CD4-positive, CD25-positive, alpha-beta regulatory T cell (primary cell): ENCODE results near the gene ZBTB22. TPM values are rescaled to one million over a fixed set of nuclear protein-coding genes. Genes with fewer than 3 reads are reported as not detected.
"Not testable (repeated sequence)": the region's sequence is repeated elsewhere in the genome, so short reads cannot be mapped to it uniquely, and the experiment has no call there.

Experiments
- ATAC-seq, 2 donors: fragments of 150-1000 bp; cut with Tn5 transposase; one replicate each; pipeline ENCODE4 v1.10.0; 2021; ENCODE audit warnings: low read depth in 2 of 2, moderate number of reproducible peaks in 2 of 2, moderate library complexity in 1 of 2
- DNase-seq, 3 donors: peaks; one replicate each; pipeline versions ENCODE4 v3.0.0 to v3.0.0-alpha.2; 2012 to 2022; ENCODE audit warnings: mixed read lengths in 1 of 3
- H3K27ac ChIP-seq: one replicate; pipeline ENCODE4 v1.7.0; 2013; ENCODE audit warnings: mild to moderate bottlenecking, low read length; ENCODE audit not compliant: insufficient read depth, poor library complexity, severe bottlenecking
- H3K27me3 ChIP-seq: one replicate; pipeline ENCODE4 v1.7.0; 2013; ENCODE audit warnings: low read length; ENCODE audit not compliant: control insufficient read depth, insufficient read depth
- H3K36me3 ChIP-seq: one replicate; pipeline ENCODE4 v1.7.0; 2013; ENCODE audit warnings: mild to moderate bottlenecking, low read length, moderate library complexity; ENCODE audit not compliant: control insufficient read depth, insufficient read depth
- H3K4me1 ChIP-seq: 2 replicates; pipeline ENCODE4 v1.7.0; 2013; ENCODE audit warnings: mild to moderate bottlenecking, low read length; ENCODE audit not compliant: insufficient read depth, control insufficient read depth, poor library complexity, severe bottlenecking
- H3K4me3 ChIP-seq: one replicate; pipeline ENCODE4 v1.7.0; 2013; ENCODE audit warnings: low read depth, mild to moderate bottlenecking, low read length, moderate library complexity
- H3K9me3 ChIP-seq, 2 experiments: 1 replicate in 1 of 2; 2 replicates in 1 of 2; pipeline ENCODE4 v1.7.0; 2013; ENCODE audit warnings: low read length in 2 of 2, mild to moderate bottlenecking in 1 of 2, moderate library complexity in 1 of 2; ENCODE audit not compliant: control insufficient read depth in 2 of 2
- H3K27ac Mint-ChIP-seq, 3 donors: one replicate each; pipeline ENCODE4 v1.8.0; 2020 to 2022; ENCODE audit warnings: mild to moderate bottlenecking in 3 of 3, mixed read lengths in 3 of 3, moderate library complexity in 2 of 3
- H3K27me3 Mint-ChIP-seq: one replicate; pipeline ENCODE4 v1.8.0; 2022; ENCODE audit warnings: mild to moderate bottlenecking, mixed read lengths
- H3K36me3 Mint-ChIP-seq: one replicate; pipeline ENCODE4 v1.8.0; 2020; ENCODE audit warnings: mixed read lengths
- H3K4me1 Mint-ChIP-seq, 4 donors: one replicate each; pipeline ENCODE4 v1.8.0; 2020 to 2022; ENCODE audit warnings: mixed read lengths in 4 of 4, mild to moderate bottlenecking in 1 of 4
- H3K4me3 Mint-ChIP-seq, 4 donors: one replicate each; pipeline ENCODE4 v1.8.0; 2020 to 2022; ENCODE audit warnings: mild to moderate bottlenecking in 4 of 4, mixed read lengths in 4 of 4, moderate library complexity in 3 of 4
- H3K9me3 Mint-ChIP-seq, 7 donors: one replicate each; pipeline ENCODE4 v1.8.0; 2020 to 2022; ENCODE audit warnings: mixed read lengths in 7 of 7, mild to moderate bottlenecking in 3 of 7, moderate library complexity in 2 of 7
- polyA plus RNA-seq, 4 donors: library from polyadenylated mRNA; unstranded; fragments of 300-500 nt; fragmentation: Illumina TruSeq; gene quantifications; one replicate each; pipeline ENCODE4 v1.2.3, GENCODE V29; 2021
- total RNA-seq: library from RNA; stranded (reverse); gene quantifications from one replicate; pipeline ENCODE4 v1.2.3, GENCODE V29; 2022

Gene ZBTB22
- total and polyA plus RNA-seq, 5 donors from 2014 or later = 8.3 to 19.4 (median 13.2) TPM

GRCh38 chr6:33279257-33279695, 38.3 kb downstream of the ZBTB22 start:
- peaks cover 48% of the 10 kb centered on the region for H3K36me3 ChIP-seq
- peak overlapping the region; percentile 51 to 94 (median 92) for H3K4me3 Mint-ChIP-seq
- H3K36me3 Mint-ChIP-seq = peaks cover 14% of the 10 kb centered on the region
- H3K9me3 ChIP-seq = no peaks in the 10 kb centered on the region
- H3K9me3 Mint-ChIP-seq = no peaks in the 10 kb centered on the region
- no peak overlapping the region for H3K4me3 ChIP-seq
- peak overlapping the region; percentile 87 for H3K27ac ChIP-seq
- H3K27ac Mint-ChIP-seq = no peak overlapping the region
- no peaks in the 10 kb centered on the region for H3K27me3 Mint-ChIP-seq
- ATAC-seq = no peak
- peaks cover 0 to 57% (median 21%) of the 10 kb centered on the region in 4 donors for H3K4me1 Mint-ChIP-seq
- DNase-seq = no peak
- H3K27me3 ChIP-seq = no peaks in the 10 kb centered on the region
- H3K4me1 ChIP-seq = peaks cover 54% of the 10 kb centered on the region

DNA sequence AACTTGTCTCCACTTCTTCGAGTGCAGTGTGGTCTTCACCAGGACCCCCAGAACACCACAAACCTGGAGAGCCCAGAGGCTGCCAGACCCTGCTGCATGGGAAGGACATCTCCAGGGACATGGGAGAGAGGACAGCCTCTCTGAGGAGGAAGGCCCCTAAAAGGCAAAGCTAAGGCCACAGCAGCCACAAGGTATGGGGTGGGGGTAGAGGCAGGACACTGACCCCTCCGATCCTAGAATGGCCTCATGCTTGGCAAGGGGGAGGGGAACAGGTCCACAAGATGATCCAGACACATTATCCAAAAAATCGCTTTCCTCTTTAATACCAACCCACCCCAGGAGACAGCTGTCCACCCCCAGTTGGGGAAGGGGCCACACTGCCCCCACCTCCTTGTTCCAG, 38.7 kb downstream of the ZBTB22 start:
- Mint-ChIP-seq H3K4me3 (peak overlapping the region; percentile 80 to 94 (median 92)), H3K4me1 (peaks cover 0 to 60% (median 23%) of the 10 kb centered on the region in 4 donors), H3K27ac (peak overlapping the region in 1 of 3 donors; percentile 99), H3K36me3 (peaks cover 14% of the 10 kb centered on the region), H3K9me3 (no peaks in the 10 kb centered on the region), H3K27me3 (no peaks in the 10 kb centered on the region)
- no peaks in the 10 kb centered on the region for H3K9me3 ChIP-seq
- peaks cover 53% of the 10 kb centered on the region for H3K36me3 ChIP-seq
- H3K27me3 ChIP-seq = no peaks in the 10 kb centered on the region
- peak overlapping the region; percentile 87 for H3K27ac ChIP-seq
- DNase-seq (no peak), ATAC-seq (no peak)
- peaks cover 59% of the 10 kb centered on the region for H3K4me1 ChIP-seq
- no peak overlapping the region for H3K4me3 ChIP-seq

GRCh38 chr6:33278392-33278741, 39.2 kb downstream of the ZBTB22 start:
- Mint-ChIP-seq H3K27ac (peak overlapping the region in 2 of 3 donors; percentile 48 to 99), H3K36me3 (peaks cover 14% of the 10 kb centered on the region), H3K4me3 (peak overlapping the region; percentile 91 to 94 (median 92)), H3K9me3 (no peaks in the 10 kb centered on the region), H3K4me1 (peaks cover 0 to 64% (median 27%) of the 10 kb centered on the region in 4 donors), H3K27me3 (no peaks in the 10 kb centered on the region)
- no peaks in the 10 kb centered on the region for H3K27me3 ChIP-seq
- peaks cover 63% of the 10 kb centered on the region for H3K4me1 ChIP-seq
- ATAC-seq = no peak
- H3K4me3 ChIP-seq = no peak overlapping the region
- H3K27ac ChIP-seq = peak overlapping the region; percentile 87
- DNase-seq = no peak
- H3K36me3 ChIP-seq = peaks cover 50% of the 10 kb centered on the region
- no peaks in the 10 kb centered on the region for H3K9me3 ChIP-seq

DNA sequence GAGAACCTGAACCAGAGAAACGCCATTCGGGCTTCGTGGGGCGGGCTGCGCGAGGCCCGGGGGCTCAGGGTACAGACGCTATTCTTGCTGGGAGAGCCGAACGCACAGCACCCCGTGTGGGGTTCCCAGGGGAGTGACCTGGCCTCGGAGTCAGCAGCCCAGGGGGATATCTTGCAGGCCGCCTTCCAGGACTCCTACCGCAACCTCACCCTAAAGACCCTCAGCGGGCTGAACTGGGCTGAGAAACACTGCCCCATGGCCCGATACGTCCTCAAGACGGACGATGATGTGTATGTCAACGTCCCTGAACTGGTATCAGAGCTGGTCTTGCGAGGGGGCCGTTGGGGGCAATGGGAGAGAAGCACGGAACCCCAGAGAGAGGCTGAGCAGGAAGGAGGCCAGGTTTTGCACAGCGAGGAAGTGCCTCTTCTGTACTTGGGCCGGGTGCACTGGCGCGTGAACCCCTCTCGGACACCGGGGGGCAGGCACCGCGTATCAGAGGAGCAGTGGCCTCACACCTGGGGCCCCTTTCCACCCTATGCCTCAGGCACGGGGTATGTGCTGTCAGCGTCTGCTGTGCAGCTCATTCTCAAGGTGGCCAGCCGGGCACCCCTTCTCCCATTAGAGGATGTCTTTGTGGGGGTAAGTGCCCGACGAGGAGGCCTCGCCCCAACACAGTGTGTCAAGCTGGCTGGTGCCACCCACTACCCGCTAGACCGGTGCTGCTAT, 39.7 kb downstream of the ZBTB22 start:
- peak overlapping the region; percentile 87 for H3K27ac ChIP-seq
- H3K4me3 Mint-ChIP-seq = peak overlapping the region; percentile 91 to 94 (median 92)
- H3K27me3 ChIP-seq = no peaks in the 10 kb centered on the region
- peak overlapping the region; percentile 62 for H3K4me3 ChIP-seq
- ATAC-seq = peak; percentile 6 to 15
- peaks cover 0 to 70% (median 32%) of the 10 kb centered on the region in 4 donors for H3K4me1 Mint-ChIP-seq
- H3K27ac Mint-ChIP-seq = peak overlapping the region; percentile 94 to 99 (median 94)
- peaks cover 14% of the 10 kb centered on the region for H3K36me3 Mint-ChIP-seq
- DNase-seq = peak; percentile 10 to 53 (median 30)
- no peaks in the 10 kb centered on the region for H3K9me3 Mint-ChIP-seq
- no peaks in the 10 kb centered on the region for H3K9me3 ChIP-seq
- H3K27me3 Mint-ChIP-seq = no peaks in the 10 kb centered on the region
- peaks cover 47% of the 10 kb centered on the region for H3K36me3 ChIP-seq
- H3K4me1 ChIP-seq = peaks cover 69% of the 10 kb centered on the region

DNA sequence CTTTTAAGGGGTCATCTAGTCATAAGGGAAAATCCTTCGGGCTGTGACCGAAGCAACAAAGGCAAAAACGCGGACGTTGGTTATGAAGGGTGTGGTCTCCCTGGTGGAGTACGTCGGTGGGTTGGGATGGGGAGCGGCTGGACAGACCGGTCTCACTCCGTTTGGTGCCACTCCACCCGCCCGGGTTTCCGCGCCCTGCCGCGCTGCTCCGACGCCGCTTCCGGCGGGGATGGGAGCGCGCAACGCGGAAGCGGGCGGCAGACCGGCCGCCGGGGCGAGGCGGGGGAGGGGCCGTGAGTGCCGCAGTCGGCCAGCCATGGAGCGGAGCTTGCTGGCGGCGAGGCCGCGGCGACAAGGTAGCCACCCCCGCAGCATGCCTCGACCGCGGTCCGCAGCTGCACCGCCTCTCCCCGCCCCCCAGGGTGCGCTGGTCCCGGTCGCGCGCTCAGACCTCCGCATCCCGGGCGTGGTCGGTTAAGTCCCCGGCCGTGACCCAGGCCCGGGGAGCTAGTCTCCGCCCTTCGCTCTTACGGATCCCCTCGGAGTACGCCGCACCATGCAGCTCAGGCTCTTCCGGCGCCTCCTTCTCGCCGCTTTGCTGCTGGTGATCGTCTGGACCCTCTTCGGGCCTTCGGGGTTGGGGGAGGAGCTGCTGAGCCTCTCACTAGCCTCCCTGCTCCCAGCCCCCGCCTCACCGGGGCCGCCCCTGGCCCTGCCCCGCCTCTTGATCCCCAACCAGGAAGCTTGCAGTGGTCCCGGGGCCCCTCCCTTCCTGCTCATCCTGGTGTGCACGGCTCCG, 40.5 kb downstream of the ZBTB22 start, which contains the start of gene B3GALT4:
B3GALT4 (plus strand) TSS at position 260 of the 799 bp plus-strand sequence; CDS start at position 557, 297 bp downstream.
- H3K4me3 ChIP-seq = peak within 1 kb of the TSS; percentile 79
- peak; percentile 72 to 88 (median 72) for DNase-seq
- peak within 1 kb of the TSS; percentile 87 for H3K27ac ChIP-seq
- Mint-ChIP-seq H3K27ac (peak within 1 kb of the TSS; percentile 94 to 99 (median 94)), H3K36me3 (peaks cover 18% of the 10 kb centered on the region), H3K9me3 (no peaks in the 10 kb centered on the region), H3K4me3 (peak within 1 kb of the TSS; percentile 91 to 94 (median 92)), H3K4me1 (peaks cover 0 to 76% (median 38%) of the 10 kb centered on the region in 4 donors), H3K27me3 (no peaks in the 10 kb centered on the region)
- peak; percentile 70 to 74 for ATAC-seq
- H3K4me1 ChIP-seq = peaks cover 77% of the 10 kb centered on the region
- no peaks in the 10 kb centered on the region for H3K27me3 ChIP-seq
- peaks cover 41% of the 10 kb centered on the region for H3K36me3 ChIP-seq
- H3K9me3 ChIP-seq = no peaks in the 10 kb centered on the region

DNA sequence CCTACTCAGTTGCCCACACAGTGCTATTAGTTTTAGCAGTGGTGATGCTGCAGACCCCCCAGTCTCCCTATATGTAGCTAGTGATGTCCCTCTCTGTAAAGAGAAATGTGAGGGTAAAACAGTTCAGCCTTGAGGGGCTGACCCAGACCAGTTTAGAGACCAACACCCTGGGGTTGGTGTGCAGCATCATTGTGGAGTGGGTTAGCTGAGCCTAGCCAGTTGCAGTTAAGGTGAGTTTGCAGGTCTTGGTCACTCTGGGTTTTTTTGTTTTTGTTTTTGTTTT, 41.0 kb downstream of the ZBTB22 start:
- ATAC-seq (no peak), DNase-seq (no peak)
- peak overlapping the region; percentile 79 for H3K4me3 ChIP-seq
- no peaks in the 10 kb centered on the region for H3K9me3 Mint-ChIP-seq
- no peaks in the 10 kb centered on the region for H3K9me3 ChIP-seq
- H3K36me3 ChIP-seq = peaks cover 39% of the 10 kb centered on the region
- no peaks in the 10 kb centered on the region for H3K27me3 ChIP-seq
- H3K27ac ChIP-seq = peak overlapping the region; percentile 87
- H3K4me1 Mint-ChIP-seq = peaks cover 4 to 81% (median 41%) of the 10 kb centered on the region in 4 donors
- H3K36me3 Mint-ChIP-seq = peaks cover 21% of the 10 kb centered on the region
- H3K4me1 ChIP-seq = peaks cover 78% of the 10 kb centered on the region
- peak overlapping the region; percentile 69 to 99 (median 91) for H3K27ac Mint-ChIP-seq
- H3K4me3 Mint-ChIP-seq = peak overlapping the region; percentile 56 to 94 (median 89)
- H3K27me3 Mint-ChIP-seq = no peaks in the 10 kb centered on the region

GRCh38 chr6:33275795-33276580, 41.6 kb downstream of the ZBTB22 start:
- H3K36me3 ChIP-seq = peaks cover 39% of the 10 kb centered on the region
- Mint-ChIP-seq H3K4me1 (peaks cover 5 to 84% (median 41%) of the 10 kb centered on the region in 4 donors), H3K36me3 (peaks cover 21% of the 10 kb centered on the region), H3K27ac (peak overlapping the region; percentile 69 to 99 (median 91)), H3K4me3 (peak overlapping the region; percentile 56 to 94 (median 89))
- H3K4me1 ChIP-seq = peaks cover 81% of the 10 kb centered on the region
- not testable (repeated sequence) for ATAC-seq, H3K27me3 Mint-ChIP-seq, H3K9me3 ChIP-seq, H3K27me3 ChIP-seq, H3K9me3 Mint-ChIP-seq, DNase-seq
- peak overlapping the region; percentile 79 for H3K4me3 ChIP-seq
- peak overlapping the region; percentile 87 for H3K27ac ChIP-seq
